Small intestine (tissue), 7 donors: ENCODE data around the gene CCDC13. TPM values are rescaled to one million over a fixed set of nuclear protein-coding genes. Genes with fewer than 3 reads are reported as not detected.

ENCODE experiments used
- DNase-seq, 2 donors: peaks; one replicate each; pipeline versions ENCODE4 v3.0.0 to v3.0.0-alpha.2; 2013
- FAIRE-seq: peaks from 2 replicates; lab custom pipeline; 2012; peaks lifted over from hg19 to GRCh38; lab: Jason Lieb, UNC
- H3K27ac ChIP-seq, 3 donors: one replicate each; pipeline ENCODE4 v1.5.1; 2013; ENCODE audit warnings: low read length in 2 of 3, mild to moderate bottlenecking in 2 of 3, control low read depth in 1 of 3, inconsistent platforms in 1 of 3, low read depth in 1 of 3, moderate library complexity in 1 of 3
- H3K27me3 ChIP-seq, 3 donors: one replicate each; pipeline ENCODE4 v1.6.1; 2013; ENCODE audit warnings: low read length in 3 of 3, inconsistent platforms in 1 of 3; ENCODE audit not compliant: control insufficient read depth in 3 of 3, insufficient read depth in 3 of 3
- H3K36me3 ChIP-seq, 3 donors: one replicate each; pipeline ENCODE4 v1.6.1; 2013; ENCODE audit warnings: low read length in 3 of 3, inconsistent platforms in 1 of 3, low read depth in 1 of 3, mild to moderate bottlenecking in 1 of 3, moderate library complexity in 1 of 3; ENCODE audit not compliant: control insufficient read depth in 3 of 3, insufficient read depth in 2 of 3
- H3K4me1 ChIP-seq, 3 donors: one replicate each; pipeline ENCODE4 v1.6.1; 2013; ENCODE audit warnings: low read length in 2 of 3, inconsistent platforms in 1 of 3, low read depth in 1 of 3, mild to moderate bottlenecking in 1 of 3, moderate library complexity in 1 of 3; ENCODE audit not compliant: control insufficient read depth in 3 of 3, insufficient read depth in 2 of 3
- H3K4me3 ChIP-seq, 3 donors: one replicate each; pipeline ENCODE4 v1.5.1; 2013; ENCODE audit warnings: low read length in 3 of 3, control low read depth in 1 of 3, inconsistent platforms in 1 of 3, low read depth in 1 of 3, mild to moderate bottlenecking in 1 of 3, moderate library complexity in 1 of 3
- H3K9me3 ChIP-seq, 2 donors: one replicate each; pipeline ENCODE4 v1.6.1; 2013; ENCODE audit warnings: low read depth in 1 of 2, low read length in 1 of 2; ENCODE audit not compliant: control insufficient read depth in 2 of 2, insufficient read depth in 1 of 2
- WGBS, 3 donors: extraction: QIAGEN DNeasy Blood & Tissue Kit; methylation state at CpG; one replicate each; pipeline ENCODE4 v1.1.7; 2013; 5-methylcytosine and 5-hydroxymethylcytosine counted together
- polyA plus RNA-seq, 4 donors: library from polyadenylated mRNA; stranded (reverse) in 3 of 4; unstranded in 1 of 4; fragments of 200-250 nt in 3 of 4; fragments of 120-200 nt in 1 of 4; gene quantifications; one replicate each; pipeline versions ENCODE4 v1.2.1 to v1.2.3, GENCODE V29; 2013
- donor health status: healthy with polysubstance abuse.
- donor health status: control.
- donor health status: control.
- donor health status: Bipolar disorder and iron deficiency.
- donor health status: healthy.

The CCDC13 gene
- polyA plus RNA-seq, 4 donors = 0.37 to 2.7 (median 0.66) TPM

- DNase-seq = no peak
- 94 to 95% (median 94%) methylated on average over 23 to 28 of the region's 28 CpGs for WGBS, 3 donors
Measured at GRCh38 chr3:42769477-42770131, 3.4 kb downstream of the CCDC13 start.

GRCh38 chr3:42764561-42765295 is 8.3 kb downstream of the CCDC13 start:
- 81 to 91% (median 82%) methylated on average over 3 of the region's 3 CpGs for WGBS, 3 donors
- Histone ChIP-seq H3K4me3 (no peak overlapping the region), H3K4me1 (no peaks in the 10 kb centered on the region), H3K9me3 (peaks cover 0 to 4% of the 10 kb centered on the region in 2 donors), H3K27me3 (no peaks in the 10 kb centered on the region), H3K27ac (no peak overlapping the region), H3K36me3 (no peaks in the 10 kb centered on the region)
- FAIRE-seq (no peak), DNase-seq (no peak)

More at GRCh38 chr3:42769477-42770131, 3.4 kb downstream of the CCDC13 start:
- Histone ChIP-seq H3K27ac (no peak overlapping the region), H3K4me1 (peaks cover 0 to 5% (median 0%) of the 10 kb centered on the region in 3 donors), H3K27me3 (peaks cover 0 to 6% (median 0%) of the 10 kb centered on the region in 3 donors), H3K9me3 (peaks cover 0 to 2% of the 10 kb centered on the region in 2 donors), H3K4me3 (no peak overlapping the region), H3K36me3 (no peaks in the 10 kb centered on the region)
- FAIRE-seq = no peak

- Histone ChIP-seq H3K36me3 (no peaks in the 10 kb centered on the region), H3K9me3 (peaks cover 0 to 4% of the 10 kb centered on the region in 2 donors), H3K4me3 (no peak overlapping the region), H3K27ac (no peak overlapping the region), H3K27me3 (no peaks in the 10 kb centered on the region), H3K4me1 (no peaks in the 10 kb centered on the region)
- FAIRE-seq (no peak), DNase-seq (no peak)
- WGBS, 3 donors = 78 to 86% (median 86%) methylated on average over 3 of the region's 3 CpGs
Measured at GRCh38 chr3:42764115-42764514, 8.9 kb downstream of the CCDC13 start.

- Histone ChIP-seq H3K36me3 (no peaks in the 10 kb centered on the region), H3K27ac (no peak overlapping the region), H3K27me3 (no peaks in the 10 kb centered on the region), H3K4me3 (no peak overlapping the region), H3K4me1 (no peaks in the 10 kb centered on the region), H3K9me3 (peaks cover 0 to 4% of the 10 kb centered on the region in 2 donors)
- DNase-seq = no peak
- no peak for FAIRE-seq
- WGBS, 3 donors = 51 to 82% (median 55%) methylated on average over 2 of the region's 2 CpGs
Measured at GRCh38 chr3:42763021-42763420, 10.0 kb downstream of the CCDC13 start.

GRCh38 chr3:42762046-42762724 is 10.9 kb downstream of the CCDC13 start:
- FAIRE-seq (no peak), DNase-seq (no peak)
- H3K27me3 ChIP-seq = no peaks in the 10 kb centered on the region
- H3K27ac ChIP-seq = peak overlapping the region in 1 of 3 donors; percentile 12
- H3K9me3 ChIP-seq = peaks cover 0 to 4% of the 10 kb centered on the region in 2 donors
- H3K36me3 ChIP-seq = no peaks in the 10 kb centered on the region
- no peak overlapping the region for H3K4me3 ChIP-seq
- peaks cover 0 to under 1% (median 0%) of the 10 kb centered on the region in 3 donors for H3K4me1 ChIP-seq
- WGBS, 3 donors = 55 to 74% (median 64%) methylated on average over 6 of the region's 6 CpGs

GRCh38 chr3:42758126-42758525 is 14.9 kb downstream of the CCDC13 start:
- WGBS, 3 donors = 82 to 89% (median 86%) methylated on average over 11 of the region's 11 CpGs
- Histone ChIP-seq H3K27ac (no peak overlapping the region), H3K4me1 (peaks cover 0 to 17% (median 4%) of the 10 kb centered on the region in 3 donors), H3K36me3 (no peaks in the 10 kb centered on the region), H3K4me3 (no peak overlapping the region), H3K27me3 (no peaks in the 10 kb centered on the region), H3K9me3 (peaks cover 0 to 9% of the 10 kb centered on the region in 2 donors)
- no peak for DNase-seq
- no peak for FAIRE-seq

GRCh38 chr3:42756681-42757213 is 16.3 kb downstream of the CCDC13 start:
- peak; percentile 35 to 82 for DNase-seq
- Histone ChIP-seq H3K4me3 (no peak overlapping the region), H3K27ac (peak overlapping the region in 2 of 3 donors; percentile 71 to 80), H3K9me3 (peaks cover 0 to 5% of the 10 kb centered on the region in 2 donors), H3K4me1 (peaks cover 0 to 17% (median 4%) of the 10 kb centered on the region in 3 donors), H3K36me3 (no peaks in the 10 kb centered on the region), H3K27me3 (no peaks in the 10 kb centered on the region)
- WGBS, 3 donors = 69 to 86% (median 82%) methylated on average over 6 of the region's 6 CpGs
- no peak for FAIRE-seq
